ENCODE data around the gene TMEM150C.

TMEM150C gene

DNA sequence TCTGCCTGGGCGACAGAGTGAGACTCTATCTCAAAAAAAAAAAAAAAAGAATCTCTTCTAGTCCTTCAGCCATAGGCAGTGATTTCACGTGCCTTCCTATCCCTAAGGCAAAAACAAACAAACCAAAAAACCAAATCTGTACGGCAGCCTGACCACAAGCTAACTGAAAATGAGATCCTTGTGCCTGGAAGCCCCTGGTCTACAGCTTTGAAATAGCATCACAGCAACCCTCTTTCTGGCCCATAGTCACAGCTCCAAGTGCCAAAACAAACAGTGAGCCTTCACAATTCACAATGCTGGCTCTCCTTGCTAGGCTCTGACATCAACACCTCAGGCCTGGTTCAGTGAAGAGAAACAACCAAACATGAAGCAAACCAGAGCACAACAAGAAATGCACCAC, 46.1 kb downstream of the TMEM150C start:
- no peaks in the 10 kb centered on the region for H3F3A ChIP-seq (ENCODE audit: control insufficient read depth, insufficient read depth)
- TF ChIP-seq EZH2phosphoT487 (IDR thresholded peaks at IDR 0.05; ENCODE audit: borderline replicate concordance, low read length) = no peak
- TF ChIP-seq, protein P1, sequence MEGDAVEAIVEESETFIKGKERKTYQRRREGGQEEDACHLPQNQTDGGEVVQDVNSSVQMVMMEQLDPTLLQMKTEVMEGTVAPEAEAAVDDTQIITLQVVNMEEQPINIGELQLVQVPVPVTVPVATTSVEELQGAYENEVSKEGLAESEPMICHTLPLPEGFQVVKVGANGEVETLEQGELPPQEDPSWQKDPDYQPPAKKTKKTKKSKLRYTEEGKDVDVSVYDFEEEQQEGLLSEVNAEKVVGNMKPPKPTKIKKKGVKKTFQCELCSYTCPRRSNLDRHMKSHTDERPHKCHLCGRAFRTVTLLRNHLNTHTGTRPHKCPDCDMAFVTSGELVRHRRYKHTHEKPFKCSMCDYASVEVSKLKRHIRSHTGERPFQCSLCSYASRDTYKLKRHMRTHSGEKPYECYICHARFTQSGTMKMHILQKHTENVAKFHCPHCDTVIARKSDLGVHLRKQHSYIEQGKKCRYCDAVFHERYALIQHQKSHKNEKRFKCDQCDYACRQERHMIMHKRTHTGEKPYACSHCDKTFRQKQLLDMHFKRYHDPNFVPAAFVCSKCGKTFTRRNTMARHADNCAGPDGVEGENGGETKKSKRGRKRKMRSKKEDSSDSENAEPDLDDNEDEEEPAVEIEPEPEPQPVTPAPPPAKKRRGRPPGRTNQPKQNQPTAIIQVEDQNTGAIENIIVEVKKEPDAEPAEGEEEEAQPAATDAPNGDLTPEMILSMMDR (IDR thresholded peaks at IDR 0.05; ENCODE audit: low read depth, low read length, poor library complexity, severe bottlenecking) = no peak
- no peak overlapping the region for H3K27ac ChIP-seq (ENCODE audit: low read depth, low read length)
- H3K4me1 ChIP-seq (ENCODE audit: control insufficient read depth, low read length) = no peaks in the 10 kb centered on the region
- H3K9me2 ChIP-seq (replicated peaks; ENCODE audit: control insufficient read depth, low read length) = no peaks in the 10 kb centered on the region
- H3K4me3 ChIP-seq (ENCODE audit: low read length) = no peak overlapping the region
- H3K79me2 ChIP-seq (ENCODE audit: control insufficient read depth, low read length) = no peaks in the 10 kb centered on the region
- H3K4me2 ChIP-seq (ENCODE audit: low read length) = no peak overlapping the region
- no peaks in the 10 kb centered on the region for H3K9me3 ChIP-seq (ENCODE audit: control insufficient read depth, insufficient read depth, low read length)
- no peaks in the 10 kb centered on the region for H3K36me3 ChIP-seq (ENCODE audit: control insufficient read depth, low read length)
- H3K27me3 ChIP-seq (ENCODE audit: control insufficient read depth, low read length) = peaks cover 27% of the 10 kb centered on the region
- H4K20me1 ChIP-seq (ENCODE audit: control insufficient read depth, insufficient read depth, low read depth, low read length) = no peaks in the 10 kb centered on the region

DNA sequence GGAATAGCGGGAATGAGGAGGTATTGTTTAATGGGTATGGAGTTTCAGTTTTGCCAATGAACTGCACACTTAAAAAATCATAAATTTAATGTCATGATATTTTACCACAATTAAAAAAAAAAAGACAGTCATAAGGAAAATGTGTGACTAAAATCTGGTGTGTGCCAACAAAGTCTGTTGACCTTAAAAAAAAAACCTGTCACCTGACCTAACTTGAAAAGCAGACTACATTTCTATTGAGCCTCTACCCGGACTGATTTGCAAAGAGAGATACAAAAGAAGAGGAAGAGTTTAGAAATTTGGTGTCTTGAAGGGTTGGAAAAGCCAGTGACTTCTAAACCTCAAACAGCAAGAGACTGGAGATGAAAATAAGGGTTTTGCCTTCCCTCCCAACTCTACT, 48.4 kb downstream of the TMEM150C start:
- Histone ChIP-seq H3K4me1 (ENCODE audit: control insufficient read depth, low read length) (no peaks in the 10 kb centered on the region), H3K36me3 (ENCODE audit: control insufficient read depth, low read length) (no peaks in the 10 kb centered on the region), H3K9me3 (ENCODE audit: control insufficient read depth, insufficient read depth, low read length) (no peaks in the 10 kb centered on the region), H4K20me1 (ENCODE audit: control insufficient read depth, insufficient read depth, low read depth, low read length) (no peaks in the 10 kb centered on the region), H3K4me3 (ENCODE audit: low read length) (no peak overlapping the region), H3K27me3 (ENCODE audit: control insufficient read depth, low read length) (peaks cover 30% of the 10 kb centered on the region), H3K27ac (ENCODE audit: low read depth, low read length) (no peak overlapping the region), H3F3A (ENCODE audit: control insufficient read depth, insufficient read depth) (no peaks in the 10 kb centered on the region), H3K9me2 (replicated peaks; ENCODE audit: control insufficient read depth, low read length) (no peaks in the 10 kb centered on the region), H3K4me2 (ENCODE audit: low read length) (no peak overlapping the region), H3K79me2 (ENCODE audit: control insufficient read depth, low read length) (no peaks in the 10 kb centered on the region)
- TF ChIP-seq, protein P1 (IDR thresholded peaks at IDR 0.05; ENCODE audit: low read depth, low read length, poor library complexity, severe bottlenecking) = no peak
- no peak for TF ChIP-seq EZH2phosphoT487 (IDR thresholded peaks at IDR 0.05; ENCODE audit: borderline replicate concordance, low read length)

DNA sequence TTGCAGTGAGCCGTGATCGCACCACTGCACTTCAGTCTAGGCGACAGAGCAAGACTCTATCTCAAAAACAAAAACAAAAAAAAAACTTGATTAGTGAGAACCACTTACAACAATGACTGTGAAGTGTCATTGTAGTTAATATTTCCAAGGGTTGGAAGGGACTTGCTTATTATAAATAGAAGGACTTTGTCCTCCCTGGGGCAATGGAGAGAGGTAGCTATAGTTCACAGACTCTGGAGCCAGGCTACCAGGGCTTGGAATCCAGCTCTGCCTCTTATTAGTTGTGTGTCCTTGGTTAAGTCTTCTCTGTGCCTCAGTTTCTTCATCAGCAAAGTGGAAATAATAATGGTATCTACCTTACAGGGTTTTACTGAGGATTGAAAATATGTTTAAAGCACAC, 51.6 kb downstream of the TMEM150C start:
- no peak overlapping the region for H3K27ac ChIP-seq (ENCODE audit: low read depth, low read length)
- H3K9me3 ChIP-seq (ENCODE audit: control insufficient read depth, insufficient read depth, low read length) = no peaks in the 10 kb centered on the region
- no peak overlapping the region for H3K4me3 ChIP-seq (ENCODE audit: low read length)
- H3K79me2 ChIP-seq (ENCODE audit: control insufficient read depth, low read length) = no peaks in the 10 kb centered on the region
- no peak for TF ChIP-seq EZH2phosphoT487 (IDR thresholded peaks at IDR 0.05; ENCODE audit: borderline replicate concordance, low read length)
- TF ChIP-seq, protein P1 (IDR thresholded peaks at IDR 0.05; ENCODE audit: low read depth, low read length, poor library complexity, severe bottlenecking) = no peak
- H3K4me1 ChIP-seq (ENCODE audit: control insufficient read depth, low read length) = no peaks in the 10 kb centered on the region
- H3K4me2 ChIP-seq (ENCODE audit: low read length) = no peak overlapping the region
- peaks cover 23% of the 10 kb centered on the region for H3K27me3 ChIP-seq (ENCODE audit: control insufficient read depth, low read length)
- H3K9me2 ChIP-seq (replicated peaks; ENCODE audit: control insufficient read depth, low read length) = no peaks in the 10 kb centered on the region
- H3K36me3 ChIP-seq (ENCODE audit: control insufficient read depth, low read length) = no peaks in the 10 kb centered on the region
- no peaks in the 10 kb centered on the region for H4K20me1 ChIP-seq (ENCODE audit: control insufficient read depth, insufficient read depth, low read depth, low read length)
- H3F3A ChIP-seq (ENCODE audit: control insufficient read depth, insufficient read depth) = no peaks in the 10 kb centered on the region
